ACHN (cell line): ENCODE measurements around the gene DUSP10.

Source experiments
- DNase-seq: peaks from one replicate; pipeline ENCODE4 v3.0.0-alpha.2; 2015
- in situ Hi-C: cut with HindIII; loops from 2 replicates; pipeline ENCODE4 v1.10.0; 2017; ENCODE audit warnings: low sequenced_read_pairs, low pct_ligation_motif_present, low pct_unique_long_range_greater_than_20kb

DUSP10 gene

GRCh38 chr1:221700948-221701347 lies 40.9 kb downstream of the DUSP10 start:
- DNase-seq, result no peak
- in situ Hi-C loops, result no loop called here

- no peak for DNase-seq
- in situ Hi-C loops, result no loop called here
Measured at GRCh38 chr1:221700536-221700935, 41.4 kb downstream of the DUSP10 start.

GRCh38 chr1:221699978-221700519 lies 41.8 kb downstream of the DUSP10 start:
- DNase-seq, result no peak
- in situ Hi-C loops, result no loop called here

- in situ Hi-C loops, result no loop called here
- DNase-seq, result no peak
Measured at GRCh38 chr1:221699577-221699976, 42.3 kb downstream of the DUSP10 start.

- no peak for DNase-seq
- in situ Hi-C loops, result no loop called here
Measured at GRCh38 chr1:221698579-221699349, 43.1 kb downstream of the DUSP10 start.

- in situ Hi-C loops, result no loop called here
- no peak for DNase-seq
Measured at GRCh38 chr1:221697923-221698425, 43.9 kb downstream of the DUSP10 start.

GRCh38 chr1:221696718-221697461 lies 45.0 kb downstream of the DUSP10 start:
- DNase-seq, result no peak
- in situ Hi-C loops, result no loop called here

- in situ Hi-C loops, result no loop called here
- DNase-seq, result no peak
Measured at GRCh38 chr1:221696027-221696426, 45.9 kb downstream of the DUSP10 start.

GRCh38 chr1:221695301-221695700 lies 46.6 kb downstream of the DUSP10 start:
- in situ Hi-C loops, result no loop called here
- no peak for DNase-seq

- in situ Hi-C loops, result no loop called here
- DNase-seq, result no peak
Measured at GRCh38 chr1:221694109-221694508, 47.8 kb downstream of the DUSP10 start.

GRCh38 chr1:221693087-221693486 lies 48.8 kb downstream of the DUSP10 start:
- DNase-seq, result peak; percentile 20
- in situ Hi-C loops, result no loop called here

GRCh38 chr1:221692643-221693042 lies 49.2 kb downstream of the DUSP10 start:
- in situ Hi-C loops, result no loop called here
- no peak for DNase-seq

GRCh38 chr1:221691261-221691660 lies 50.6 kb downstream of the DUSP10 start:
- in situ Hi-C loops, result no loop called here
- no peak for DNase-seq

- DNase-seq, result no peak
- in situ Hi-C loops, result no loop called here
Measured at GRCh38 chr1:221690858-221691257, 51.0 kb downstream of the DUSP10 start.

- no peak for DNase-seq
- in situ Hi-C loops, result no loop called here
Measured at GRCh38 chr1:221689138-221689537, 52.8 kb downstream of the DUSP10 start.

GRCh38 chr1:221688488-221688843 lies 53.4 kb downstream of the DUSP10 start:
- DNase-seq, result no peak
- in situ Hi-C loops, result no loop called here

- DNase-seq, result no peak
Measured at GRCh38 chr1:221687836-221688487, 53.9 kb downstream of the DUSP10 start.

GRCh38 chr1:221683681-221684080 lies 58.2 kb downstream of the DUSP10 start:
- no peak for DNase-seq
- in situ Hi-C loops, result no loop called here

More at GRCh38 chr1:221687836-221688487, 53.9 kb downstream of the DUSP10 start:
- in situ Hi-C loops, result no loop called here

- in situ Hi-C loops, result no loop called here
- no peak for DNase-seq
Measured at GRCh38 chr1:221680085-221680484, 61.8 kb downstream of the DUSP10 start.
